ENCODE data around the gene ANKRD42.
"Not testable (repeated sequence)": the region's sequence is repeated elsewhere in the genome, so short reads cannot be mapped to it uniquely, and the experiment has no call there.

ANKRD42 gene

DNA sequence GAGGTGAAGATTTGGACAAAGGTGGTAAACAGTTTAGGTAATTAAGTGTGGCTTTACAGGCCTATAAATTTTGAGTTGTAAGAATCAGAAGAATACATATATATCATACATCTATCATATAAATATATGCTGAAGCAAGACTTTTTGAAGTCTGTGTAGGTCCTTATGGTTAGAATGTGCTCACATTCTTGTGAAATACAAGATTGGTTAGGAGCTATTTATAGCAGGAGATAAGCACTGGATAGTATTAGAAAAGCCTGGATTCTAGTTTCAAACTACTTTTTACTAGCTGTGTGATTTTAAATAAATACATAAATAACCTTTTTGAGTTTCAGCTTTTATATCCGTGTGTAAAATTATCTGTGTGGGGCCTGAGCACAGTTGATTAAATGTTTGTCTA is 42.3 kb downstream of the ANKRD42 start:
- in situ Hi-C loops (cut with HindIII; ENCODE audit: low sequenced_read_pairs), result no loop called here

DNA sequence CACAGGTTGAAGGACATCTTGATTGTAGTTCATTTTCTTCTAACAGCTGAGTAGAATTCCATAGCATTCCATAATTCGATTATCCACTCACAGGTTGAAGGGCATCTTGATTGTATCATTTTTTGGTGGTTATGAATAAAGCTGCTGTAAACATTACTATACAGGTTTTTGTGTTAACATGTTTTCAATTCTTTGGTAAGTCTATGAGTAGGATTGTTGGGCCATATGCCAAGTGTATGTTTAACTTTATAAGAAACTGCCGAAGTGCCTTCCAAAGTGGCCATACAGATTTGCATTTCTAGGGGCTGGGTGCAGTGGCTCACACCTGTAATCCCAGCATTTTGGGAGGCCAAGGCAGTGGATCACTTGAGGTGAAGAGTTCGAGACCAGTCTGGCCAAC is 44.6 kb downstream of the ANKRD42 start:
- in situ Hi-C loops (cut with HindIII; ENCODE audit: low sequenced_read_pairs), result no loop called here

DNA sequence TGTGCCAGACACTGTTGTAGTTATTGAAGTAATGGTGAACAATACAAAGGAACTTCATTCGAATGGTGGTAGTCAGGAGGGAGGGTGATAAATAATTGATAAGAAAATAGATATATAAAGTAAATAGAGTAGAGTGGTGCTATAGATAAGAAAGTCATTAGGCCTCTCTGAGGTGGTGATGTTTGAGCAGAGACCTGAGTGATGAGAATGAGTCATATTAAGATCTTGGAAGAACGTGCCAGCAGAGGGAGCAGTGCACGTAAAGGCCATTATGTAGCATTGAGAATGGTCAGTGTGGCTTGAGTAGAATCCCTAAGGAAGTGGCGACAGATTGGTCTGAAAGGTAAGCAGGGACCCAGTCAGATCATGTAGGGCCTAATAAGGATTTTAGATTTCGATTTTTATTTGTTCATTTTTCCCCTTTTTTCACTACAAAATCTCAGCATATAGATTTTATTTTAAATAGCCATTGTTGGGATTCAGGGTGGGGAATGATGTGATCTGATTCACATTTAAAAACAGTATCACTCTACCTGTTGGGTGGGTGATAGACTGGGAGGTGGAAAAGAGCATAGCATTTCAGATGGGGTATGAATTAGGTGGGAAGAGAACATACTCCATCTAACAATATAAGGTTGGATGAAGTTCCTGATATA is 47.9 kb downstream of the ANKRD42 start:
- in situ Hi-C loops (cut with HindIII; ENCODE audit: low sequenced_read_pairs), result no loop called here

DNA sequence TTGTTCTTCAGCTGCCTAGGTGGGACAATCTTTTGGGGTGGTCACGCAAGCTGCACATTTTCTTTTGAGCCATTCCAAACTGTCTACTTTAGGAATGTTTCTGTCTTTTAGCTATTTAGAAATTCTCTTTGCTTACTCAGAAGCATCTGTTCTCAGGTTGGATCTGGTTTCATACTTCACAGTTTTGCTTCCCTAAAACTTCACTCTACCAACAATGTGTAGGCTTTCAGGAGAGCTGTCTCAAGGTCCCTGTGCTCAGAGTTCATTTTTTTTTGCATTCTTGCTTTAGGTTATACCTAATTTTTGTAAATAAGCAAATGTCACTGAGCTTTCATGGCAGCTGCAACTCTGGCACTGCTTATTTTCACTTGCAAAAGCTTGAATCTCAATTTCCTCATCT is 55.9 kb downstream of the ANKRD42 start:
- in situ Hi-C loops (cut with HindIII; ENCODE audit: low sequenced_read_pairs), result no loop called here

DNA sequence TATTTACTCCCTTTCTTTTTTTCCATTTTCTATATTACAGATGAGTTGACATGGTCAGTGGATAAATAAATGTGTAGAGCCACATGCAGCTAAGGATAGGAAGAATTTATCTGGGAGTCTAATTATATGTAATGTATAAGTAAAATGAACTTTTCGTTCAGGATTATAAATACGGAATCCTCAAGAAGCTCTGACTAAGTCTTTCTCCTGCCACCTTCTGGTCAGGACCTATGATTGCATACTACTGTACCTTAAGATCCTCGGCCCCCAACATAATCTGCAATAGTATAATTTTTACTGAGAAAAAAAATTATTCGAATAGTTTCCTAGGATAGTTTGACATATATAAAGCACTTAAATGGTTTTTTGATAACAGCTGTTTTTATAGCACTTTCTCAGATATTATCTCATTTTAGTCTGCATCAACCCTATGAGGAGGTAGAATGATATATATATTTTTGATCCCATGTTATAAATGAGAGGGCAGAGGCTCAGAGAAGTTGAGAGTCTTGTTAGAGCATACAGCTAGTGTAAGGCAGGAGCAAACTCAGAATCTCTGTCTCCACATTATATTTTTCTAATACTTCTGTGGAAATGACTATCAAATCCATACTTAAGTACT is 56.6 kb downstream of the ANKRD42 start:
- in situ Hi-C loops (cut with HindIII; ENCODE audit: low sequenced_read_pairs), result no loop called here

DNA sequence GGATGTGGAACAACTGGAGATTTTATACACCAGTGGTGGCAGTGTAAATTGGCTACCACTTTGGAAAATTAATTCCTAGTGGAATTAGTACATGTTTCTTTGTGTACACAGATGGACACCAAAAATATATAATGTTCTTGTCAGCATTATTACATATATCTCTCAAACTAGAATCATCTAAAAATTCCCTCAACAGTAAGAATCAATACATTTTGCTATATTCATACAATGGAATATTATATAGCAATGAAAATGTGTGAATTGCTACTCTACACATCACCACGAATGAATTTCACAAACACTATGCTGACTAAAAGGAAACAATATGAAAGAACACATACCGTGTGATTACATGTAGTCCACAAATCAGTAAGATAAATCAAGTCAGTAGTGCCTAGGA is 58.8 kb downstream of the ANKRD42 start:
- in situ Hi-C loops (cut with HindIII; ENCODE audit: low sequenced_read_pairs), result no loop called here

DNA sequence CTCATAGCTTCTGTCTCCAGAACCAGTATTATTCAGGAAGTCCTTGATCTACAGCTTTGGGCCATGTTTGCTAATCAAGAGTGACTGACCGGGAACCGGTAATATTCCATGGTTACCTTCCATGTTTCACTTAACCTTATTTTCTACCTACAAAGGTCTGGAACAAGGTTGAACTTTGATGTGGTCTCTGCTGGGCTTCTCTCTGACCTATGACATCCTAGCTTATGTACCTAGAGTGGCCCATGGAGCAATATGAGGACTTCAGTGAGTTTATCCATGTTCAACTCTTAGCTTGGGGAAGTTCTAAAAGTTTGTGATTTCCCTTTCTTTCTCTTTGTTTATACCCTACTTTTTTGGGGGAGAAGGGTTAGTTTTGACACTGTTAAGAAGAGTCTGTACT is 59.4 kb downstream of the ANKRD42 start:
- in situ Hi-C loops (cut with HindIII; ENCODE audit: low sequenced_read_pairs), result no loop called here

DNA sequence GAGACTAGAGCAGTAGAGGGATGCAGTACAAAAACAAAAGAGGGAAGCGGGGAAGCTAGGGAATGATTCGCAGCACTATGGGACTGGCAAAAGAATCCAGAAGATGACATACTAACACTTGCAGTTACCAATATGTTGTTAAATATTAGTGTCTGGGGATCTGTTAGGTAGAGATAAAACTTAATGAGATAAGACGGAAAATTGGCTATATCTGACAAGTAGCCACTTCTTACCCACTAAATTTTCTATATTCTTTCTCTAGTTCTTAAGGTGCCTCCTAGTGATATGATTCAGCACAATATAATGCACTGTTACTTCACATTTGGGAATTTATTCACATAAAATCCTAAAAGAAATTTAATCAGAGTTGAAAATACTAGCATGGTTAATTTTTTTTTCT is 61.9 kb downstream of the ANKRD42 start:
- in situ Hi-C loops (cut with HindIII; ENCODE audit: low sequenced_read_pairs), result loop anchor here (5.0 kb wide), 1 partner anchor 93 kb away; no protein-coding TSS in a partner anchor

DNA sequence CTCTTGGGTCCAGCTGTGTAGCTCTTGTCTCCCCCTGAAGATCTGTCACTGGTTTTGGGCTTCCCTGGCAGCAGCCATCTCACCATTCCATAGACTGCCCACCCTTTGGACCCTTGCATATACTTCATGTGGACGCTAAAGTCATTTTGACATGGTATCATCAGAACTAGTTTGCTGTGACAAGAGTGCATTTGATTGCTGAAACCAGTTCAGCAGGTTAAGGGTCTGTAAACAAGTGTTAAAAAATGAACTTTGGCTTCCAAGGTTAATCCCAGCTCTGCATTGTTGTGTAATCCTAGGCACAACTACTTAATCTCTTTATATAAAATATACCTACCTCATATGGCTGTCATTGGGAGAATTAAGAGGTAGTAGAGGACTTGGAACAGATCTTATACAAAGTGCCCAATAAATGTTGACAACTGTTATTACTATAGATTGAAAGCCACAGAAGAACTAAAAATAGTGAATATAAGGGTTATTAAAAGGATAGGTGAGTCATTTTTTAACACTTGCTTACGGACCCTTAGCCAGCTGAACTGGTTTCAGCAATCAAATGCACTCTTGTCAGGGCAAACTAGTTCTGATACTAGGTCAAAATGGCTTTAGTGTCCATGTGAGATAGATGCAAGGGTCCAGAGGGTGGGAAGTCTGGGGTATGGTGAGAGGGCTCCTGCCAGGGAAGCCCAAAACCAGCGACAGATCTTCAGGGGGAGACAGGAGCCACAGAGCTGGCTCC is 63.3 kb downstream of the ANKRD42 start:
- in situ Hi-C loops (cut with HindIII; ENCODE audit: low sequenced_read_pairs), result loop anchor here (5.0 kb wide), 1 partner anchor 94 kb away; no protein-coding TSS in a partner anchor

DNA sequence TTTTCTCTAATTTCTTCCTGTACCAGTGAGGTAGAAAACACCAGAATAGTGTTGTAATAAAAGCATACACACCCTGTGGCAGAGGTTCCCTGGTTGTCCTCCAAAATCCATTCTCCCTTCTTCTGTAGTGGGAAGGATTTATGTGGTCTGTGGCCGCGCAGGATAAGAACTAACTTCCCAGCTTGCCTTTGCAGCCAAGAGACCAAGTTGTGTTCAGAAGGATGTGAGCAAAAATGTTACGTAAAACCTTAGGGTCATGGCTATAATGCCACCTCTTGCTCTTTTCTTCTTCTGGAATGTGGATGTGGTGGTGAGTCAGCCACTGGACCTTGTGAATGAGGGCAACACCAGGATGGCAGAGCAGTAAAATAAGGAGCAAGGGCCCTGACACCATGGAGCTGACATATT is 64.3 kb downstream of the ANKRD42 start:
- in situ Hi-C loops (cut with HindIII; ENCODE audit: low sequenced_read_pairs), result loop anchor here (5.0 kb wide), 1 partner anchor 95 kb away; no protein-coding TSS in a partner anchor

DNA sequence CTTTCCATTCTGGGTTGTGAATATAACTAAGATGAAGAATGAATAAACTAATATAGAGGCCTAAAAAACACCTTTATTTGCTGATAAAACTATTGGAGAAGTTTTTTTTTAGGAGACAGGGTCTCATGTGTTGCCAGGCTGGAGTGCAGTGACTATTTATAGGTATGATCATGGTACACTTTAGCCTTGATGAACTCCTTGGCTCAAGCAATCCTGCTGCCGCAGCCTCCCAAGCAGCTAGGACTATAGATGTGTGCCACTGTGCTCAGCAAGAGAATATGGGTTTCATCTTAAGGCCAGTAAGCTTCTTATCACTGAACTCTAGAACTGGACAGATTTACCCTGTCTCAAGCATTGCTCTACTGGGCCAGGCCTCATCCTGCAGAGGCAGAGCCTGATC is 66.0 kb downstream of the ANKRD42 start:
- in situ Hi-C loops (cut with HindIII; ENCODE audit: low sequenced_read_pairs), result loop anchor here (5.0 kb wide), 1 partner anchor 97 kb away; no protein-coding TSS in a partner anchor

DNA sequence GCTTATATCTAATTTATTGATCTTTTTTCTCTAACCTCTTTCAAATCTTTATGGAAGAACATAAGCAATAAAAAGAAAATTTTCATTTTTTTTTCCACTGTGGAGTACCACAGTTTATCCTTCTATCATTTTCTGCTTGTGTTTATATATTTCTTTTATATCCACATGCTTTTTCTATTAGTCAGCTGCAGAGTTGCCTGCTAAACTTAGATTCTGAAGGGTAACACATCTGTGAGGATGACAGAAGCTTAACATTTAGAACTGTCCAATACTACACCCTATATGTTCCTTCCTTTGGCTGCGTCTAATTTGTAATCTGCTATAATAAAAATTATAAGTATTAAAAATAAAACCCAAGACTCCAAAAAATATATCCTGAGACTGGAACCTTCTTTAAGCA is 71.8 kb downstream of the ANKRD42 start:
- in situ Hi-C loops (cut with HindIII; ENCODE audit: low sequenced_read_pairs), result no loop called here

DNA sequence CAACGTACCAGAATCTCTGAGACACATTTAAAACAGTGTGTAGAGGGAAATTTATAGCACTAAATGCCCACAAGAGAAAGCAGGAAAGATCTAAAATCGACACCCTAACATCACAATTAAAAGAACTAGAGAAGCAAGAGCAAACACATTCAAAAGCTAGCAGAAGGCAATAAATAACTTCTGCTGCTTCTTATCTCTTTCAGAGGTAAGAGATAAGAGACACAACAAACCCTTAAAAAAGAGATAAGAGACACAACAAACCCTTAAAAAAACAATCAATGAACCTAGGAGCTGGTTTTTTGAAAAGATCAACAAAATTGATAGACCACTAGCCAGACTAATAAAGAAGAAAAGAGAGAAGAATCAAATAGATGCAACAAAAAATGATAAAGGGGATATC is 75.6 kb downstream of the ANKRD42 start:
- in situ Hi-C loops (cut with HindIII; ENCODE audit: low sequenced_read_pairs), result not testable (repeated sequence)

DNA sequence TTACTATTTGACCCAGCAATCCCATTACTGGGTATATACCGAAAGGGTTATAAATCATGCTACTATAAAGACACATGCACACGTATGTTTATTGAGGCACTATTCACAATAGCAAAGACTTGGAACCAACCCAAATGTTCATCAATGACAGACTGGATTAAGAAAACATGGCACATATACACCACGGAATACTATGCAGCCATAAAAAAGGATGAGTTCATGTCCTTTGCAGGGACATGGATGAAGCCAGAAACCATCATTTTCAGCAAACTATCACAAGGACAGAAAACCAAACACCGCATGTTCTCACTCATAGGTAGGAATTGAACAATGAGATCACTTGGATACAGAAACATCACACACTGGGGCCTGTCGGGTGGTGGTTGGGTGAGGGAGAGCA is 78.2 kb downstream of the ANKRD42 start:
- in situ Hi-C loops (cut with HindIII; ENCODE audit: low sequenced_read_pairs), result not testable (repeated sequence)

DNA sequence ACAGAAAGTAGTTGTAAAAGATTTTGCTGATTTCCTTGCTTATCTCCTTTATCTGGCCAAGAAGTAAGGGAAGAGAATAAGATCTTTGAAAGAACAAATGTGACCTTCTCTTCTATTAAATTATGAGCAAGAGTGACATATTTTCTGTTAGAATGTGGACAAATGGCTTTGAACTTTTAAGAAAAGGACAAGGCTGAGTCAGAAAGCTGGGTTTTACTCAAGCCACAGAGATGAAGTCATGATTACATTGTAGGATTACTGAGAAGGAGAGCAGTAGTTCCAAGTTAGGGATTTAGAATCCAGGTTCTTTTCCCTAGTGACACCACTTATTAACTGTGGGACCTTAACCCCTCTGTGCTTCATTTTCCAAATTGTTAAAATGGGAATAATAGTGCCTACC is 79.1 kb downstream of the ANKRD42 start:
- in situ Hi-C loops (cut with HindIII; ENCODE audit: low sequenced_read_pairs), result no loop called here

DNA sequence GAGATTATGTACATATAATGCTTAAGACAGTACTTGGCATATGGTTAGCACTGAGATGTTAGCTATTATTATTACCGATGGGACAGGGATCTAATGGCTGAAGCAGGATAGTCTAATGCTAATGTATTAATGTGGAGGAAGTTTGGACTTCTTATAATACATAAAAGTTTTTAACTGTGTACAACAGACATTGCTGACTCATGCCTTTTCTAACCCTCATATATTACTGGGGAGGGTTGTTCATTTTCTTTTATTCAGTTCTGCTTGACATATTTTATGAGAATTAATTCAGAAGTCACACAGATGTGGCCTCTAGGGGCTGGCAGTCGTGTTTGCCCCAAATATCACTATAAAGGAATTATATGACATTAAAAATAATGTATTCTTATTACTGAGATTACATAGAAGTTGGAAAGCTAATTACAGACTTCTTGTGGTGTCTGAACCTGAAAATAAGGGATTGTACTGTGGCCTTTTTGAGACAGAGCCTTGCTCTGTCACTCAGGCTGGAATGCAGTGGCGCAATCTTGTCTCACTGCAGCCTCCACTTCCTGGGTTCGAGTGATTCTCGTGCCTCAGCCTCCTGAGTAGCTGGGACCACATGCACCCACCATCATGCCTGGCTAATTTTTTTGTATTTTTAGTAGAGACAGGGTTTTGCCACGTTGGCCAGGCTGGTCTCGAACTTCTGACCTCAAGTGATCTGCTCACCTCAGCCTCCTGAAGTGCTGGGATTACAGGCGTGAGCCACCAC is 82.6 kb downstream of the ANKRD42 start:
- in situ Hi-C loops (cut with HindIII; ENCODE audit: low sequenced_read_pairs), result no loop called here

DNA sequence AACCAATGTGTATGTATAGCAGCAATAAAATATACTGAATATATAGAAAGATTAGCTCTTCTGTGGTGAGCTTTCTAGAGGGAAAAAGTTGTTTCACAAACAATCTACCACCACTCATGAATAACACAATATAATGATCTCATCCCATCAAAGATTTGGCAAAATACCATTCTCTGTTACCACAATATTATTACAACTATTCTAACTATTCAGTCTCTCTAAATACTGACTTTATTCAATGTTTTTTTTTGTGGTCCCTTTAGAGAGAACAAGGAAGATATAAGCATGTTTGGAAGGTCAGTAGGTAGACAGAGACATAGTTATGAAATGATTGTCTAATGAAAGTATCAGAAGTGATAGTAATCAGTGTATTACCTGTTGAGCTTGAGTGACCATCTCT is 84.8 kb downstream of the ANKRD42 start:
- in situ Hi-C loops (cut with HindIII; ENCODE audit: low sequenced_read_pairs), result no loop called here

DNA sequence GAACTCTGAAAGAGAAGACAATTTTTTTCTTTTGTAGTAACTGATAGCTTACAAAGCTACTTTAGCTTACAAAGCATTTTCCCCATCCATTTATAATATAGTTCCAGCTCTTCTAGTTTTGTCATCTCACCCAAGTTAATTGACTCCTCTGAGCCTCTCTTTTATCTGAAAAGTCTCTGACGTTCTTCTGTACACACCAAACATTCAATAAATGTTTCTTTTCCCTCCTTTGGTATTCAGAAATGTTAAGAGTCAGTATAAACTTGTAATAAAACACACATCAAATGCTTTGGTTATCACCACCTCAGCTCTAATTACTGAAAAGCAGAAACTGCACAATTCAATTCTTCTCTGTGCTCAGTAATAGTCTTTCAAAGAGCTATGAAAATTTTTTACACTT is 86.7 kb downstream of the ANKRD42 start:
- in situ Hi-C loops (cut with HindIII; ENCODE audit: low sequenced_read_pairs), result no loop called here

DNA sequence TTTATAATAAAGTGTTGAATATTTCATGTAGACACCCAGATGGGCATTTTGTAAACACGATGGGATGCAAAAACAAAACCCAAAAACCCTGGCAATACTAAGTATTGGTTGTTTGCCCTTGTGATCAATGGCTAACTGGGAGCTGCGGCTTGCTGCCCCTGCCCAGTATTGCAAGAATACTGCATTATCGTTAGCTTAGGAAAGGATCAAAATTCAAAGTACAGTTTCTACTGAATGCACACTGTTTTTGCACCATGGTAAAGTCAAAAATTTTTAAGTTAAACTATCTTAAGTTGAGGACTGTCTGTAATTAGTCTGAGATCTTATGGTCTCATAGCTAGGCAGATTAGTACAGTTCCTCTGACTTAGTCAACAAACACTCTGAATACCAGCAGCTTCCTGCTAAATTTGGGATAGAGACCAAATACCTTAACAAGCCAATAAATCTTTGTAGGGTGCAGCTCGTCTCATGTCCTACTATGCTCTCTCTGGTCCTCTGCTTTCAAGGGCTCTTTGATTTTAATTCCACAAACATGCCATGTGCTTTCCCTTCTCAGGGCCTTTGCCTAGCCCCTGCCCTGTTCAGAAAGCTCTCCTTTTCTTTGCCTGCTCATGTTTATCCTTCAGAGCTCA is 88.7 kb downstream of the ANKRD42 start:
- in situ Hi-C loops (cut with HindIII; ENCODE audit: low sequenced_read_pairs), result no loop called here

DNA sequence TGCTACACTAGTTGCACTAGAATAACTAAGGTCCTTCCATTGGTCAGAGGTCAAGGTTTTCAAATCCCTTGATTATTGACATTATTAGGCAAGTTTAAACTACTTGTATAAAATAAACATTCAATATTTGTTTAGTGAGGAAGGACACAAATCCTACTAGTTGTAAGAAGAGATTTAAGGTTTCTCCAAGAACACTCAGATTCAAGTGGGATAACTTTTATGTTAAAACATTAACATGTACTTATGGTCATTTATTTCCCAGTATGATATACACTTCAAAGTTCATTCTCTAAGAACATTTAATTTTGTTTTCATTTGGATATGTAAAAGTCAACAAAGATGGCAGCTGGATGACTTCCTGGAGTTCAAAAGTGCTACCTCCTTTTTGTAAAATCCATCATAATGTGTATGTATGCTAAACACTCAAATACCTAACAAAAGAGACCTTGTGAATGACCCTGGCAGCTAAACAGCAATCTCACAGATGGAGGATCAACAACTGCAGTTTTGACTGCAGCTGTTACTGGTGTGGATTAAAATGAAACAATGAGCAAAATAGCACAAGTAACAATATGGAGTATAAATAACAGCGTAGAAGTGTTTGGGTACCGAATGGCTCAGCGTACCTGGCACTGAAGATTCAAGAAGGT is 91.1 kb downstream of the ANKRD42 start:
- in situ Hi-C loops (cut with HindIII; ENCODE audit: low sequenced_read_pairs), result no loop called here
